Measurements from ENCODE around the gene CASTOR2.
A peak's percentile ranks its signal among the peaks of the same experiment; 100 is the strongest.

The CASTOR2 gene

DNA sequence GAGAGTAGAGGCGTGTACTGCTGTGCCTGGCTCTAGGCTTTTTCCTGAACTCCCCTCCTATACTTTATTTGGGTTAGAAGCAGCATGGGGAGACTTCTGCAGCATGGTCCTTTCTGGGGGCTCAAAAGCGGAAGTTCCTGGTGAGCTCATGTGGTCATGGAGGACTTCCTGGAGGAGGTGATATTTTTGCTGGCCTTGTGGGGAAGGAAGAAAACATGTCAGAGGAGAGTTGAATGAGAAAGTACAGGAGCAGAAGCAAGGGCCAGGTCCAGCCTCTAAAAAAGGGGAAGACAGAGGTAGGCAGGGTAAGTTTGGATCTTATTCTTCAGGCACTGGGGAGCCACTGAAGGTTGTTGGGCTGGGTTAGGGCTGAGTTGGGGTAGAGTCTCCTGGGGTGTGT is 45.5 kb downstream of the CASTOR2 start:
- Histone ChIP-seq H4K91ac (ENCODE audit: low read depth, low read length, poor library complexity) (no peak overlapping the region), H3K27ac (replicated peaks; ENCODE audit: low read length) (no peak overlapping the region), H3K79me1 (ENCODE audit: low read depth, low read length) (no peaks in the 10 kb centered on the region), H2BK15ac (ENCODE audit: low read length) (no peak overlapping the region), H3K9ac (ENCODE audit: low read depth, low read length, poor library complexity) (no peak overlapping the region), H4K8ac (ENCODE audit: low read depth, low read length) (no peak overlapping the region), H2BK5ac (ENCODE audit: low read length) (no peak overlapping the region), H3K36me3 (replicated peaks in 1 of 2; ENCODE audit: control insufficient read depth in 2 of 2, insufficient read depth in 2 of 2, low read length in 2 of 2) (peaks cover 4 to 22% of the 10 kb centered on the region in 2 donors), H3K4ac (ENCODE audit: low read length) (no peak overlapping the region), H3K9me3 (replicated peaks in 1 of 2; ENCODE audit: control insufficient read depth in 2 of 2, insufficient read depth in 1 of 2, low read depth in 1 of 2, low read length in 2 of 2) (no peaks in the 10 kb centered on the region), H3K4me2 (ENCODE audit: insufficient read depth, low read length, poor library complexity, severe bottlenecking) (no peak overlapping the region), H3K18ac (ENCODE audit: low read length) (no peak overlapping the region), H2BK12ac (ENCODE audit: low read length) (no peak overlapping the region), H2AFZ (ENCODE audit: low read length) (no peak overlapping the region), H3K23ac (ENCODE audit: low read depth, low read length, poor library complexity) (no peak overlapping the region), H3K4me3 (ENCODE audit: low read length in 2 of 2) (no peak overlapping the region), H2AK5ac (ENCODE audit: low read depth, low read length) (no peak overlapping the region), H3K27me3 (ENCODE audit: control insufficient read depth in 3 of 3, insufficient read depth in 3 of 3, low read depth in 1 of 3, low read length in 3 of 3) (no peaks in the 10 kb centered on the region), H3K14ac (ENCODE audit: low read length) (no peak overlapping the region), H2BK120ac (ENCODE audit: low read depth, low read length) (no peak overlapping the region), H3K4me1 (ENCODE audit: control insufficient read depth in 2 of 2, insufficient read depth in 1 of 2, low read depth in 1 of 2, low read length in 2 of 2) (peaks cover 0 to 2% of the 10 kb centered on the region in 2 donors)
- no peak for DNase-seq (ENCODE audit: low spot score)
- WGBS, 2 donors (ENCODE audit: extremely low coverage in 2 of 2, insufficient read length in 2 of 2, insufficient replicate concordance in 1 of 2), result no CpG with 5 or more reads among the region's 2 CpGs

DNA sequence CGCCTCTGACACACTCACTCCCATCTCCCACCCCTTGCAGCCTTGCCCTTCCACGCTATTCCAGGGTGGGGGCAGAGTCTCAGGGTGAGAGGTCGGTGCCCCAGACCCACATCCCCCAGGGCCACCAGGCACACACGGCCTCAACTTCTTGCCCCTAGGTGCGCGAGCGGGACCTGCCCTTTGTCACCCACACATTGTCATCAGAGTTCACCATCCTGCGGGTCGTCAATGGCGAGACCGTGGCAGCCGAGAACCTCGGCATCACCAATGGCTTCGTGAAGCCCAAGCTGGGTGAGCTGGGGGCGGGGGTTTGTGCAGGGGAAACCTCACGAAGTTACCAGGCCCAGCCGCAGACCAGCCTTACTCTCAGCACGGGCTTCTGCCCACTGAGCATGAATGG is 53.3 kb downstream of the CASTOR2 start:
- no peak overlapping the region for H3K9ac ChIP-seq (ENCODE audit: low read depth, low read length, poor library complexity)
- peak overlapping the region; percentile 10 for H2BK12ac ChIP-seq (ENCODE audit: low read length)
- H2BK5ac ChIP-seq (ENCODE audit: low read length), result no peak overlapping the region
- no peaks in the 10 kb centered on the region for H3K27me3 ChIP-seq (ENCODE audit: control insufficient read depth in 3 of 3, insufficient read depth in 3 of 3, low read depth in 1 of 3, low read length in 3 of 3)
- no peak overlapping the region for H2AK5ac ChIP-seq (ENCODE audit: low read depth, low read length)
- H2AFZ ChIP-seq (ENCODE audit: low read length), result no peak overlapping the region
- no peak overlapping the region for H3K23ac ChIP-seq (ENCODE audit: low read depth, low read length, poor library complexity)
- H3K79me1 ChIP-seq (ENCODE audit: low read depth, low read length), result peaks cover 5% of the 10 kb centered on the region
- H3K36me3 ChIP-seq (replicated peaks in 1 of 2; ENCODE audit: control insufficient read depth in 2 of 2, insufficient read depth in 2 of 2, low read length in 2 of 2), result peaks cover 30 to 48% of the 10 kb centered on the region in 2 donors
- DNase-seq (ENCODE audit: low spot score), result no peak
- H3K4ac ChIP-seq (ENCODE audit: low read length), result no peak overlapping the region
- no peak overlapping the region for H3K4me2 ChIP-seq (ENCODE audit: insufficient read depth, low read length, poor library complexity, severe bottlenecking)
- no CpG with 5 or more reads among the region's 18 CpGs for WGBS, 2 donors (ENCODE audit: extremely low coverage in 2 of 2, insufficient read length in 2 of 2, insufficient replicate concordance in 1 of 2)
- no peak overlapping the region for H3K14ac ChIP-seq (ENCODE audit: low read length)
- H3K4me1 ChIP-seq (ENCODE audit: control insufficient read depth in 2 of 2, insufficient read depth in 1 of 2, low read depth in 1 of 2, low read length in 2 of 2), result peaks cover 0 to 4% of the 10 kb centered on the region in 2 donors
- no peak overlapping the region for H4K91ac ChIP-seq (ENCODE audit: low read depth, low read length, poor library complexity)
- H3K27ac ChIP-seq (replicated peaks; ENCODE audit: low read length), result no peak overlapping the region
- no peak overlapping the region for H4K8ac ChIP-seq (ENCODE audit: low read depth, low read length)
- H3K4me3 ChIP-seq (ENCODE audit: low read length in 2 of 2), result no peak overlapping the region
- no peak overlapping the region for H2BK15ac ChIP-seq (ENCODE audit: low read length)
- no peaks in the 10 kb centered on the region for H3K9me3 ChIP-seq (replicated peaks in 1 of 2; ENCODE audit: control insufficient read depth in 2 of 2, insufficient read depth in 1 of 2, low read depth in 1 of 2, low read length in 2 of 2)
- no peak overlapping the region for H2BK120ac ChIP-seq (ENCODE audit: low read depth, low read length)
- H3K18ac ChIP-seq (ENCODE audit: low read length), result no peak overlapping the region

DNA sequence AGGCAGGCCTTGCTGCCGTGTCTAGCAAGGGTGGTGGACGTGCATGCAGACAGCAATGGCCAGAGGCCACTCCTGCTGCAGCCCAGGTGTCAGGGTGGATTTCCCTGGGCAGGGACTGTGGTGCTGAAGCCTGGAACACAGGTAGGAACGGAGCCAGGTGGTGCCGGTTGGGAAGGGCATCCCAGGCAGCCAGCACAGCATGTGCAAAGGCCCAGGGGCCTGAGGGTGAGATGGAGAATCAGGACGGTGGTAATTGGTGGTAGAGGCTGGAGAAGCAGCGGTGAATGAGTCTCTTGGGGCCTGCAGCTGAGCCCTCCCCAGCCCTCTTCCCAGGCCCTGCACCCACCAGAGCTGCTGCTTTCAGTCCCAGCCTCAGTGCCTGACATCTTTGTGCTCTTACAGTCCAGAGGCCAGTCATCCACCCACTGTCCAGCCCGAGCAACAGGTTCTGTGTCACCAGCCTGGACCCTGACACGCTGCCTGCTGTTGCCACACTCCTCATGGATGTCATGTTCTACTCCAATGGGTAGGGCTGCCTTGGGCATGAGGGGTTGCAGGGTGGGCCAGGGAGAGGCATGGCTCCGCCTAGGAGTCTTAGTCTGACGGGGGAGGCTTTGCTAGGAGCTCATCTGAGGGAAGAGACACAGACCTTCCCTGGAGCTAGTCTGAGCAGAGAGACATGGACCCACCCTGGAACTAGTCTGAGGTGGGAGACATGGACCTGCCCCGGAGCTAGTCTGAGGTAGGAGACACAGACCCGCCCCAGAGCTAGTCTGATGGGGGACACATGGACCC is 54.3 kb downstream of the CASTOR2 start:
- H3K14ac ChIP-seq (ENCODE audit: low read length), result no peak overlapping the region
- no peak overlapping the region for H2BK5ac ChIP-seq (ENCODE audit: low read length)
- H3K27me3 ChIP-seq (ENCODE audit: control insufficient read depth in 3 of 3, insufficient read depth in 3 of 3, low read depth in 1 of 3, low read length in 3 of 3), result no peaks in the 10 kb centered on the region
- H2BK15ac ChIP-seq (ENCODE audit: low read length), result no peak overlapping the region
- no peak overlapping the region for H3K18ac ChIP-seq (ENCODE audit: low read length)
- H3K23ac ChIP-seq (ENCODE audit: low read depth, low read length, poor library complexity), result no peak overlapping the region
- no peak overlapping the region for H2BK12ac ChIP-seq (ENCODE audit: low read length)
- peaks cover 32 to 51% of the 10 kb centered on the region in 2 donors for H3K36me3 ChIP-seq (replicated peaks in 1 of 2; ENCODE audit: control insufficient read depth in 2 of 2, insufficient read depth in 2 of 2, low read length in 2 of 2)
- no peak overlapping the region for H3K4ac ChIP-seq (ENCODE audit: low read length)
- H4K91ac ChIP-seq (ENCODE audit: low read depth, low read length, poor library complexity), result no peak overlapping the region
- no peak overlapping the region for H2AK5ac ChIP-seq (ENCODE audit: low read depth, low read length)
- H2BK120ac ChIP-seq (ENCODE audit: low read depth, low read length), result no peak overlapping the region
- no peak overlapping the region for H3K4me2 ChIP-seq (ENCODE audit: insufficient read depth, low read length, poor library complexity, severe bottlenecking)
- H2AFZ ChIP-seq (ENCODE audit: low read length), result no peak overlapping the region
- H3K79me1 ChIP-seq (ENCODE audit: low read depth, low read length), result peaks cover 7% of the 10 kb centered on the region
- H3K9ac ChIP-seq (ENCODE audit: low read depth, low read length, poor library complexity), result no peak overlapping the region
- H3K4me1 ChIP-seq (ENCODE audit: control insufficient read depth in 2 of 2, insufficient read depth in 1 of 2, low read depth in 1 of 2, low read length in 2 of 2), result peaks cover 0 to 4% of the 10 kb centered on the region in 2 donors
- H3K9me3 ChIP-seq (replicated peaks in 1 of 2; ENCODE audit: control insufficient read depth in 2 of 2, insufficient read depth in 1 of 2, low read depth in 1 of 2, low read length in 2 of 2), result no peaks in the 10 kb centered on the region
- H3K4me3 ChIP-seq (ENCODE audit: low read length in 2 of 2), result no peak overlapping the region
- H3K27ac ChIP-seq (replicated peaks; ENCODE audit: low read length), result no peak overlapping the region
- WGBS, 2 donors (ENCODE audit: extremely low coverage in 2 of 2, insufficient read length in 2 of 2, insufficient replicate concordance in 1 of 2), result no CpG with 5 or more reads among the region's 12 CpGs
- no peak overlapping the region for H4K8ac ChIP-seq (ENCODE audit: low read depth, low read length)
- DNase-seq (ENCODE audit: low spot score), result no peak

DNA sequence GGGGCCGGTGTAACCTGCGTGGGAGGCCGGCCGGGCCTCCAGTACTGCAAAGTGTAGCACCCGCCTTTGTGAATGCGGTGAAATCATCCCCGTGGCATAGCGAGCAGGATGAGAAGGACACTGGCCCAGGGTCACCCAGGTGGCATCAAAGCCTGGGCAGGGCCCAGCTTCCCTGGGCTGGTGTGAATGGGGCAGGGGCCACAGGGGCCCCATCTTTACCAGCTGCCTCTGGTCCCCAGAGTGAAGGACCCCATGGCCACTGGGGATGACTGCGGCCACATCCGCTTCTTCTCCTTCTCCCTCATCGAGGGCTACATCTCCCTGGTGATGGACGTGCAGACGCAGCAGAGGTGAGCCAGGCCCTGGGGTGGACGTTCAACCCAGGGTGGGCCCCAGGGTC is 55.3 kb downstream of the CASTOR2 start:
- H3K27me3 ChIP-seq (ENCODE audit: control insufficient read depth in 3 of 3, insufficient read depth in 3 of 3, low read depth in 1 of 3, low read length in 3 of 3), result no peaks in the 10 kb centered on the region
- no peak overlapping the region for H2BK5ac ChIP-seq (ENCODE audit: low read length)
- no peak overlapping the region for H2AFZ ChIP-seq (ENCODE audit: low read length)
- H2BK15ac ChIP-seq (ENCODE audit: low read length), result no peak overlapping the region
- no peak overlapping the region for H3K18ac ChIP-seq (ENCODE audit: low read length)
- no peak overlapping the region for H3K14ac ChIP-seq (ENCODE audit: low read length)
- no peak overlapping the region for H3K4me3 ChIP-seq (ENCODE audit: low read length in 2 of 2)
- H3K36me3 ChIP-seq (replicated peaks in 1 of 2; ENCODE audit: control insufficient read depth in 2 of 2, insufficient read depth in 2 of 2, low read length in 2 of 2), result peaks cover 41 to 61% of the 10 kb centered on the region in 2 donors
- no peak overlapping the region for H2BK12ac ChIP-seq (ENCODE audit: low read length)
- no peak for DNase-seq (ENCODE audit: low spot score)
- peaks cover 0 to 2% of the 10 kb centered on the region in 2 donors for H3K4me1 ChIP-seq (ENCODE audit: control insufficient read depth in 2 of 2, insufficient read depth in 1 of 2, low read depth in 1 of 2, low read length in 2 of 2)
- no peak overlapping the region for H3K4me2 ChIP-seq (ENCODE audit: insufficient read depth, low read length, poor library complexity, severe bottlenecking)
- H3K9me3 ChIP-seq (replicated peaks in 1 of 2; ENCODE audit: control insufficient read depth in 2 of 2, insufficient read depth in 1 of 2, low read depth in 1 of 2, low read length in 2 of 2), result no peaks in the 10 kb centered on the region
- peaks cover 9% of the 10 kb centered on the region for H3K79me1 ChIP-seq (ENCODE audit: low read depth, low read length)
- H4K8ac ChIP-seq (ENCODE audit: low read depth, low read length), result peak overlapping the region; percentile 17
- no peak overlapping the region for H3K23ac ChIP-seq (ENCODE audit: low read depth, low read length, poor library complexity)
- no CpG with 5 or more reads among the region's 14 CpGs for WGBS, 2 donors (ENCODE audit: extremely low coverage in 2 of 2, insufficient read length in 2 of 2, insufficient replicate concordance in 1 of 2)
- no peak overlapping the region for H2BK120ac ChIP-seq (ENCODE audit: low read depth, low read length)
- no peak overlapping the region for H3K4ac ChIP-seq (ENCODE audit: low read length)
- no peak overlapping the region for H4K91ac ChIP-seq (ENCODE audit: low read depth, low read length, poor library complexity)
- no peak overlapping the region for H3K27ac ChIP-seq (replicated peaks; ENCODE audit: low read length)
- peak overlapping the region; percentile 44 for H3K9ac ChIP-seq (ENCODE audit: low read depth, low read length, poor library complexity)
- H2AK5ac ChIP-seq (ENCODE audit: low read depth, low read length), result no peak overlapping the region

Data from neuronal stem cell (in vitro differentiated cells).